HCT116 (cell line): ENCODE measurements around the gene CIC. TPM values are rescaled to one million over a fixed set of nuclear protein-coding genes. Genes with fewer than 3 reads are reported as not detected.
A peak's percentile ranks its signal among the peaks of the same experiment; 100 is the strongest.

Experiments used
- ATAC-seq: fragments of 200-7000 bp; cut with Tn5 transposase; 2 replicates; pipeline ENCODE4 v1.9.1; 2020; ENCODE audit warnings: mild to moderate bottlenecking, moderate library complexity
- BruUV-seq: library from RNA; stranded (reverse); fragments of 400-500 nt; replicated peaks from 2 replicates; lab custom pipeline; 2021; lab: Mats Ljungman, UMichigan
- CTCF ChIA-PET: fragments of 300-600 bp; sonication (Branson Sonifier 250); formaldehyde crosslinking; loops from one replicate; lab custom pipeline; 2021; ENCODE audit warnings: antibody characterized with exemption; lab: Charles Lee
- POLR2A ChIA-PET: fragments of 300-600, 350-600 bp; sonication (Branson Sonifier 250); formaldehyde crosslinking; loops from one replicate; lab custom pipeline; 2021; ENCODE audit warnings: antibody characterized with exemption; lab: Charles Lee
- RAD21 ChIA-PET, 2 experiments: fragments of 300-600 bp; sonication (Branson Sonifier 250); formaldehyde crosslinking; loops; one replicate each; lab custom pipeline; 2023; ENCODE audit warnings: low total read pairs in 2 of 2; ENCODE audit not compliant: uncharacterized antibody in 2 of 2, unreplicated experiment in 2 of 2, low non-redundant PET in 1 of 2; lab: Charles Lee
- DNase-seq: peaks from one replicate; pipeline ENCODE4 v3.0.0-alpha.2; 2010; ENCODE audit warnings: low read depth, low spot score
- H2AFZ ChIP-seq: fragments of 200-600 bp; shearing (Covaris generic), sonication (generic); 2 replicates; pipeline ENCODE4 v1.6.1; 2017; ENCODE audit warnings: low read depth, mixed run types, mixed read lengths, antibody characterized with exemption, low read length; ENCODE audit not compliant: poor library complexity, severe bottlenecking
- H3K27ac ChIP-seq: 2 replicates; pipeline ENCODE4 v1.5.1; 2012; ENCODE audit warnings: low read depth, low read length
- H3K27me3 ChIP-seq: fragments of 200-600 bp; sonication (generic); 2 replicates; pipeline ENCODE4 v1.6.1; 2016; ENCODE audit warnings: mixed run types, low read length, mixed read lengths; ENCODE audit not compliant: insufficient read depth
- H3K36me3 ChIP-seq, 2 experiments: fragments of 200-500 bp in 1 of 2; fragments of 200-600 bp in 1 of 2; sonication (Bioruptor generic) in 1 of 2; sonication (generic) in 1 of 2; 2 replicates each; pipeline versions ENCODE4 v1.5.1 to v1.6.1; 2014 to 2016; ENCODE audit warnings: low read length in 2 of 2, inconsistent platforms in 1 of 2, mixed read lengths in 1 of 2, mixed run types in 1 of 2; ENCODE audit not compliant: insufficient read depth in 2 of 2, control insufficient read depth in 1 of 2
- H3K4me1 ChIP-seq, 2 experiments: fragments of 200-600 bp in 1 of 2; sonication (generic) in 1 of 2; 2 replicates each; pipeline versions ENCODE4 v1.5.1 to v1.6.1; 2012 to 2017; ENCODE audit warnings: low read length in 2 of 2, inconsistent platforms in 1 of 2, mild to moderate bottlenecking in 1 of 2, mixed read lengths in 1 of 2, mixed run types in 1 of 2, moderate library complexity in 1 of 2; ENCODE audit not compliant: insufficient read depth in 2 of 2, control insufficient read depth in 1 of 2
- H3K4me2 ChIP-seq: fragments of 200-600 bp; sonication (generic); 2 replicates; pipeline ENCODE4 v1.6.1; 2017; ENCODE audit warnings: mixed run types, low read length, mixed read lengths
- H3K4me3 ChIP-seq, 2 experiments: fragments of 200-600 bp in 1 of 2; sonication (generic) in 1 of 2; replicated peaks in 1 of 2; 2 replicates each; pipeline ENCODE4 v1.5.1; 2011 to 2016; ENCODE audit warnings: low read length in 2 of 2, control low read depth in 1 of 2, low read depth in 1 of 2, mild to moderate bottlenecking in 1 of 2, mixed read lengths in 1 of 2, mixed run types in 1 of 2
- H3K79me2 ChIP-seq: fragments of 200-600 bp; sonication (generic); 2 replicates; pipeline ENCODE4 v1.6.1; 2017; ENCODE audit warnings: mild to moderate bottlenecking, mixed run types, low read length, moderate library complexity, mixed read lengths; ENCODE audit not compliant: insufficient read depth
- H3K9ac ChIP-seq: fragments of 200-600 bp; sonication (generic); 2 replicates; pipeline ENCODE4 v1.6.1; 2016; ENCODE audit warnings: low read length, mixed read lengths
- H3K9me2 ChIP-seq: fragments of 200-600 bp; sonication (generic), shearing (Covaris generic); 2 replicates; pipeline ENCODE4 v1.6.1; 2017; ENCODE audit warnings: mixed run types, mild to moderate bottlenecking, moderate library complexity; ENCODE audit not compliant: insufficient read depth
- H3K9me3 ChIP-seq, 2 experiments: fragments of 200-500 bp in 1 of 2; fragments of 200-600 bp in 1 of 2; sonication (Bioruptor generic) in 1 of 2; sonication (generic) in 1 of 2; 2 replicates each; pipeline ENCODE4 v1.6.1; 2014 to 2017; ENCODE audit warnings: low read length in 2 of 2, mixed read lengths in 2 of 2, inconsistent platforms in 1 of 2, low read depth in 1 of 2, mild to moderate bottlenecking in 1 of 2, mixed run types in 1 of 2, moderate library complexity in 1 of 2; ENCODE audit not compliant: control insufficient read depth in 1 of 2, insufficient read depth in 1 of 2
- H4K20me1 ChIP-seq: fragments of 200-600 bp; sonication (generic), shearing (Covaris generic); 2 replicates; pipeline ENCODE4 v1.6.1; 2017; ENCODE audit warnings: mixed run types, mild to moderate bottlenecking, moderate library complexity; ENCODE audit not compliant: insufficient read depth
- EGR1 ChIP-seq: IDR thresholded peaks from 2 replicates; pipeline ENCODE4 v1.6.1; 2012; ENCODE audit warnings: low read depth
- JUND ChIP-seq: IDR thresholded peaks from 2 replicates; pipeline ENCODE4 v1.6.1; 2012
- SP1 ChIP-seq: IDR thresholded peaks from 2 replicates; pipeline ENCODE4 v1.6.1; 2012; ENCODE audit warnings: low read depth
- YY1 ChIP-seq: IDR thresholded peaks from 2 replicates; pipeline ENCODE4 v1.6.1; 2011; ENCODE audit warnings: low read length, low read depth, moderate library complexity, mild to moderate bottlenecking; ENCODE audit not compliant: insufficient replicate concordance; ENCODE audit errors: extremely low read depth
- intact Hi-C: fragments of 100-400 bp; cut with micrococcal nuclease; formaldehyde crosslinking; loops from 2 replicates; pipeline ENCODE4 v1.10.0; 2022
- total RNA-seq: library from RNA; stranded (reverse); gene quantifications from one replicate; pipeline ENCODE4 v1.2.1, GENCODE V29; 2021; ENCODE audit not compliant: unreplicated experiment
- TF ChIP-seq, protein P1 (sequence below): IDR thresholded peaks from 2 replicates; pipeline ENCODE4 v1.6.1; 2012; ENCODE audit warnings: low read depth
- TF ChIP-seq, protein P2 (sequence below): IDR thresholded peaks from 2 replicates; pipeline ENCODE4 v1.6.1; 2011; ENCODE audit warnings: mild to moderate bottlenecking, low read length, moderate library complexity; ENCODE audit not compliant: insufficient replicate concordance; ENCODE audit errors: extremely low read depth

The CIC gene
- total RNA-seq, 1 experiment from 2014 or later, result 52.0 TPM

GRCh38 chr19:42276821-42277220 lies 7.8 kb downstream of the CIC start (continued):
- no peak for TF ChIP-seq JUND
- TF ChIP-seq, protein P1, sequence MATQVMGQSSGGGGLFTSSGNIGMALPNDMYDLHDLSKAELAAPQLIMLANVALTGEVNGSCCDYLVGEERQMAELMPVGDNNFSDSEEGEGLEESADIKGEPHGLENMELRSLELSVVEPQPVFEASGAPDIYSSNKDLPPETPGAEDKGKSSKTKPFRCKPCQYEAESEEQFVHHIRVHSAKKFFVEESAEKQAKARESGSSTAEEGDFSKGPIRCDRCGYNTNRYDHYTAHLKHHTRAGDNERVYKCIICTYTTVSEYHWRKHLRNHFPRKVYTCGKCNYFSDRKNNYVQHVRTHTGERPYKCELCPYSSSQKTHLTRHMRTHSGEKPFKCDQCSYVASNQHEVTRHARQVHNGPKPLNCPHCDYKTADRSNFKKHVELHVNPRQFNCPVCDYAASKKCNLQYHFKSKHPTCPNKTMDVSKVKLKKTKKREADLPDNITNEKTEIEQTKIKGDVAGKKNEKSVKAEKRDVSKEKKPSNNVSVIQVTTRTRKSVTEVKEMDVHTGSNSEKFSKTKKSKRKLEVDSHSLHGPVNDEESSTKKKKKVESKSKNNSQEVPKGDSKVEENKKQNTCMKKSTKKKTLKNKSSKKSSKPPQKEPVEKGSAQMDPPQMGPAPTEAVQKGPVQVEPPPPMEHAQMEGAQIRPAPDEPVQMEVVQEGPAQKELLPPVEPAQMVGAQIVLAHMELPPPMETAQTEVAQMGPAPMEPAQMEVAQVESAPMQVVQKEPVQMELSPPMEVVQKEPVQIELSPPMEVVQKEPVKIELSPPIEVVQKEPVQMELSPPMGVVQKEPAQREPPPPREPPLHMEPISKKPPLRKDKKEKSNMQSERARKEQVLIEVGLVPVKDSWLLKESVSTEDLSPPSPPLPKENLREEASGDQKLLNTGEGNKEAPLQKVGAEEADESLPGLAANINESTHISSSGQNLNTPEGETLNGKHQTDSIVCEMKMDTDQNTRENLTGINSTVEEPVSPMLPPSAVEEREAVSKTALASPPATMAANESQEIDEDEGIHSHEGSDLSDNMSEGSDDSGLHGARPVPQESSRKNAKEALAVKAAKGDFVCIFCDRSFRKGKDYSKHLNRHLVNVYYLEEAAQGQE, result no peak
- no peak for TF ChIP-seq YY1
- no peak for TF ChIP-seq EGR1

DNA sequence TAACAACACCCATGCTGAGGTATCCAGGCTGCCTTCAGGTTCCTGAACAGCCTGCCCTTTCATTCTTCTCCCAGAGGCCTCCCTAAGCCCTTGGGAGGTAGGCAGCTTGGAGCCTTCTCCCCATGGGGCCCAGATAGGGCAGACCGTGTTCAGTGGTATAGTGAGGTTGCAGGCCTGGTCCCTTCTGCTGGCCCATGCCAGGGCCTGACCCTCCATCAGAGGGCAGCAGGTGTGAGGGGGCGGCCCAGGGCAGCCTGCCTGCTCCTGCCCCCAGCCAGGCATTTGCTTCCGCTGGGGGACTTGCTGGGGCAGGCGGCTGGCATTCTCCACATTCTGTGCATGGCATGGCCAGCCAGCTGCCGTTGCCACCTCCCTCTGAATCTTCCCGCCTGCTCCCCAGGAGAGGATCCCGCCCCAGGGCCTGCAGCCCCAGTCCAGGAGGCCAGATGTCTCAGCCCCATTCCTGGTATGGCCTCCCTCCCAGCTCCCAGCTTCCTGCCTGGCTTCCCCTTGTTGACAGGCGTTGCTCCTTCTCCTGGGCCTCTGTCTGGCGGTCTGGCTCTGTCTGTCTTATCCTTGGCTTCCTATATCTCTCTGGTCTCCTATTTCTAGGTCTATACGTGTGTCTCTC lies 8.9 kb downstream of the CIC start:
- Histone ChIP-seq H2AFZ (no peak overlapping the region), H3K9ac (no peak overlapping the region), H3K79me2 (no peaks in the 10 kb centered on the region; the same call in 1 of the 2 replicates), H3K4me2 (no peak overlapping the region), H3K9me2 (no peaks in the 10 kb centered on the region), H3K27ac (peak overlapping the region; percentile 42), H3K9me3 (no peaks in the 10 kb centered on the region), H3K4me3 (no peak overlapping the region), H4K20me1 (no peaks in the 10 kb centered on the region)
- POLR2A ChIA-PET, result interaction anchor here (2.5 kb wide), 1 partner anchor 34 kb away, joined by 19 read pairs; no protein-coding TSS in a partner anchor
- no TSS peak for BruUV-seq
- ATAC-seq, result no peak
- DNase-seq, result no peak
- intact Hi-C loops, result no loop called here
- CTCF ChIA-PET, result interaction anchor here (0.6 to 2.7 kb wide), 4 partner anchors 8 to 184 kb away, joined by 3 to 22 read pairs (median 13); no protein-coding TSS in a partner anchor
- RAD21 ChIA-PET, result interaction anchor here in 1 of 2 experiments (0.6 kb wide), 1 partner anchor 30 kb away, joined by 5 read pairs; no protein-coding TSS in a partner anchor
- no peak for TF ChIP-seq SP1
- TF ChIP-seq, protein P2, sequence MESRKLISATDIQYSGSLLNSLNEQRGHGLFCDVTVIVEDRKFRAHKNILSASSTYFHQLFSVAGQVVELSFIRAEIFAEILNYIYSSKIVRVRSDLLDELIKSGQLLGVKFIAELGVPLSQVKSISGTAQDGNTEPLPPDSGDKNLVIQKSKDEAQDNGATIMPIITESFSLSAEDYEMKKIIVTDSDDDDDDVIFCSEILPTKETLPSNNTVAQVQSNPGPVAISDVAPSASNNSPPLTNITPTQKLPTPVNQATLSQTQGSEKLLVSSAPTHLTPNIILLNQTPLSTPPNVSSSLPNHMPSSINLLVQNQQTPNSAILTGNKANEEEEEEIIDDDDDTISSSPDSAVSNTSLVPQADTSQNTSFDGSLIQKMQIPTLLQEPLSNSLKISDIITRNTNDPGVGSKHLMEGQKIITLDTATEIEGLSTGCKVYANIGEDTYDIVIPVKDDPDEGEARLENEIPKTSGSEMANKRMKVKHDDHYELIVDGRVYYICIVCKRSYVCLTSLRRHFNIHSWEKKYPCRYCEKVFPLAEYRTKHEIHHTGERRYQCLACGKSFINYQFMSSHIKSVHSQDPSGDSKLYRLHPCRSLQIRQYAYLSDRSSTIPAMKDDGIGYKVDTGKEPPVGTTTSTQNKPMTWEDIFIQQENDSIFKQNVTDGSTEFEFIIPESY, result no peak
- TF ChIP-seq, all 23 proteins: peak for 0
- Histone ChIP-seq H3K4me1 (peaks cover 39 to 52% of the 10 kb centered on the region in 2 experiments), H3K27me3 (no peaks in the 10 kb centered on the region), H3K36me3 (peaks cover 3 to 5% of the 10 kb centered on the region in 2 experiments; a peak in 2 of 4 replicates)
